MV-4-11 (cell line): Measurements from ENCODE around the gene RPEL1.
"Not testable (repeated sequence)": the region's sequence is repeated elsewhere in the genome, so short reads cannot be mapped to it uniquely, and the experiment has no call there.

Source experiments
- DNase-seq: peaks from one replicate; lab custom pipeline; 2025; lab: John Stamatoyannopoulos, UW

The RPEL1 gene

DNA sequence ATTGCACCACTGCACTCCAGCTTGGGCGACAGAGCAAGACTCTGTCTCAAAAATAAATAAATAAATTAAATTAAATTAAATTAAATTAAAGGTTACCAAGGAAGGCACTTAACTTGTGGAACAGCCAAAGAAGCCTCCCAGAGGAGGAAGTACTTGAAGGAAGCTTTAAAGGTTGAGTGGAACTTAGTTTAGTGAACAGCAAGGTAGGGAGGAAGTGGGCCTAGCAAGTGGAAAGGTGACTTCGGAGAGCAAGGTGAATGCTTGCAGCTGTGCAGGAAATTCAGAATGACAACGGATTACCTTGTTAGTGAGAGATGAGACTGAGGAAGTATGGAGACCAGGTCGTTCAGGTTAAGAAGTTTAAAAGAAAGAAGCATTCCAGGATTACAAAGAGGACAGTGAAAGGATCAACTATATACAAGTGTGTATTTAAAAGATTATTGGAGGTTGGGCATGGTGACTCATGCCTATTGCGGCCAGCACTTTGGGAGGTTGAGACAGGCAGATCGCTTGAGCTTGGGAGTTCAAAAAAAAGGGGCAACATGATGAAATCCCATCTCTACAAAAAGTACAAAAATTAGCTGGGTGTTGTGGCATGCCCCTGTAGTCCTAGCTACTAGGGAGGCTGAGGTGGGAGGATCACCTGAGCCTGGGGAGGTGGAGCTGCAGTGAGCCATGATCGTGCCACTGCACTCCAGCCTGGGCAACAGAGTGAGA is 12.8 kb upstream of the RPEL1 start:
- peak; percentile 39 for DNase-seq

DNA sequence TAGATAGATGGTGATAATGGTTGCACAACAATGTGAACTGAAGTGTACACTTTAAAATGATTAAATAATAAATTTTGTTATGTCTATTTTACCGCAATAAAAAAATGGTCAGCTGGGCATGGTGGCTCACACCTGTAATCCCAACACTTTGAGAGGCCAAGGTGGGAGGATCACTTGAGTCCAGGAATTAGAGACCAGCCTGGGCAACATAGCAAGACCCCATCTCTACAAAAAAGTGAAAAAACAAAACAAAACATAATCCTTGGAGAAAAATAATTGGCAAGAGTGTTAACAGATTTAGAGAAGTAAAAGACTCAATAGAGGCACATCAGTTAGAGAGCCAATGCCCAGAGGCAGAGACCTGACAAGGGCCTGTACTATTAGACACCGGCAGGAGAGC is 9.9 kb upstream of the RPEL1 start:
- no peak for DNase-seq

DNA sequence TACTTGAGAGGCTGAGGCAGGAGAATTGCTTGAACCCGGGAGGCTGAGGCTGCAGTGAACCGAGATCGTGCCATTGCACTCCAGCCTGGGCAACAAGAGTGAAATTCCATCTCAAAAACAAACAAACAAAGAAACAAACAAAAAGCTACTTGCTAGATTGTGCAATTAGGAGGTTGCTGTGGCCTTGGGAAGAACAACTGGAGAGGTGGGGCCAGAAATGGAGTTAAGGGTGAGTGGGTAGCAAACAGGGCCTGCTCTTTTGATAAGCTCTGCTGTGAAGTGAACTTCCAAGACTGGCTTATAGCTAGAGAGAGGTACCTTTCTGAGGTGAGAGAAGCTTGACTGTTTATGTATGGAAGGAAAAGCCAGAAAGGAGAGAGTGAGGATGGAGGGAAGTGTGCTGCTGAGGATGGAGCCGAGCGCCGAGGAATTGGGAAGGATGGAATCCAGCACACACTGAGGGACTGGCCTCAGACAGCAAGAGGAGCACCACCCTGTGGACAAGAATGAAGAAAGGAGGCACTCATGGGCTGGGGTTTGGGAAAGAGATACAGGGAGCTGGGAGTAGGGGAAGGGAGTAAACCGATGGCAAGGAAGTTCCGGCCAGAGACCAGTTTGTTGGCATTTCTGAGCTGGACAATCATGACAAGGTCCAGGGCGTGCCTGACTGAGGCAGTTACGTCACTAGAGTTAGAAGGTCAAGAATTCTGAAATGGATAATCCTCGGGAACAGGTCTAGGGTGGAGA is 7.0 kb upstream of the RPEL1 start:
- no peak for DNase-seq

DNA sequence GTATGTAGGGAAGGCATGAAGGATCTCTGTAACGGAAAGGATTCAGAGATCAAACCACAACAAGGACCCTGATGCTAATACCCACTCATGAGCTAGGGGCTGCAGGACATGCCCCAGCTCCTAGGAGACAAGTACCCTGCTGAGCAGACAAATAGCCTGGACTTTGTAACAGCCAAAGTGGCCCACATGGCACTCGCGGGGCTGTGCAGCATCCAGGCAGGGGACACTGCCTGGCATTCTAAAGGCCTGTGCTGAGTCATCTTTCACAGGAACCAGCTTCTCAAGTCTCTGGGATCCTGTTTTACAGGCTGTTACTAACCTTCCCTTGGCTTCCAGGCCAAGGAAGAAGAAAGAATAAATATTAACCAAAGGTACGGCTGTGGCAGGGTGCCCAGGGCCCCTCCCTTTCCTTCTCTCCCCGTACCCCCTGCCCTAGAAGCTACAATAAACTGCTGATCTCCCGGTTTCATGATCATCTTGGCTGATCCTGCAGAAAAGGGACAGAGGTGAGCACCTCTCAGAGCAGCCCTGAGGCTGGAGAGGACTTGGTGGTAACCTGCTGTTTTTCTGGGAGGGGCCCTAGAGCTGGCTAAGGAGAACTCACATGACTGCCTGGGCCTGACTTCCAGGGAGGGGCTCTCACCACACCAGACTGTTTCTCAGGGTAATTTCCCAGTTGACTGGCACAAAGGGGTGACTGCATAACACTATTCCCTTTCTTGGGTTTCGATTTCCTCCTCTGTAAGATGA is 4.2 kb upstream of the RPEL1 start:
- peak; percentile 46 for DNase-seq

DNA sequence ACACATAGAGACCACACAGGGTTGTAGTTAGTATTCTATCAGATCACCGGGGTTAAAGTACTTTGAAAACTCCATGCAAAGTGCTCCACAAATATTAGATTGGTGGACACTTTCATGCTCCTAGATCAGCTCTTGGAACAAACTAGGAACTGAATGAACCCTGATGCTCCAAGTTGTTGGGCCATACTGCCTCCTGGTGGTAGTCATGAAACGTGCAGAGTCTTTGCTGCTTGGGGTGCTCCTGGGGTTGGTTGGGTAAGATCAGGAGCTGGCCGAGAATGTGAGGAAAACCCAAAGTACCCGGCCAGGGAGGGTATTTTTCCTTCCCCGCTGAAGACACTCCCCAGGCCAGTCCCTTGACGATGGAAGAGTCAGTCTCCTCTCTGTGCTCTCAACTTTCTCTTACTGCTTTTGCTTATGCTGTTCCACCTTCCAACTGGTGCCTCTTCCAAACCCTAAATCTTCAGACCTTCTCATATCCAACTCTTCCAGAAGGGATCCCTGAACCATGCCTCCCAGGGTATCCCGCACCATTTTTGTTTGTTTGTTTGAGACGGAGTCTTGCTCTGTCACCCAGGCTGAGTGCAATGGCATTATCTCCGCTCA is 918 bp upstream of the RPEL1 start:
- peak; percentile 69 for DNase-seq

DNA sequence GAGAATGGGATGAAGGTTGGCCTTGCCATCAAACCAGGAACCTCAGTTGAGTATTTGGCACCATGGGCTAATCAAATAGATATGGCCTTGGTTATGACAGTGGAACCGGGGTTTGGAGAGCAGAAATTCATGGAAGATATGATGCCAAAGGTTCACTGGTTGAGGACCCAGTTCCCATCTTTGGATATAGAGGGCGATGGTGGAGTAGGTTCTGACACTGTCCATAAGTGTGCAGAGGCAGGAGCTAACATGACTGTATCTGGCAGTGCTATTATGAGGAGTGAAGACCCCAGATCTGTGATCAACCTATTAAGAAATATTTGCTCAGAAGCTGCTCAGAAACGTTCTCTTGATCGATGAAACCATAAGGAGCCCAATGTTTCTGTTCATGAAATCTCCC is 637 bp downstream of the RPEL1 start:
- DNase-seq = no peak

DNA sequence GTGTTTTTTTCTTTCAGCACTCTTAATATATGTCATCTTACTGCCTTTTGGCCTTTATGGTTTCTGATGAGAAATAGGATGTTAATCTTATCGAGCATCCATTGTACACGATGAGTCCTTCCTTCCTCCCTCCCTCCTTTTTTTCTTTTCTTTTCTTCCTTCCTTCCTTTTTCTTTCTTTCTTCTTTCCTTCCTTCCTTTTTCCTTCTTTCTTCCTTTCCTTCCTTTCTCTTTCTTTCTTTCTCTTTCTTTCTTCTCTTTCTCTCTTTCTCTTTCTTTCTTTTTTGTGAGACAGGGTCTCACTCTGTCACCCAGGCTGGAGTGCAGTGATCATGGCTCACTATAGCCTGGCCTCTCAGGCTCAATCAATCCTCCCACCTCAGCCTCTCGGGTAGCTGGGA is 8.4 kb downstream of the RPEL1 start:
- no peak for DNase-seq

DNA sequence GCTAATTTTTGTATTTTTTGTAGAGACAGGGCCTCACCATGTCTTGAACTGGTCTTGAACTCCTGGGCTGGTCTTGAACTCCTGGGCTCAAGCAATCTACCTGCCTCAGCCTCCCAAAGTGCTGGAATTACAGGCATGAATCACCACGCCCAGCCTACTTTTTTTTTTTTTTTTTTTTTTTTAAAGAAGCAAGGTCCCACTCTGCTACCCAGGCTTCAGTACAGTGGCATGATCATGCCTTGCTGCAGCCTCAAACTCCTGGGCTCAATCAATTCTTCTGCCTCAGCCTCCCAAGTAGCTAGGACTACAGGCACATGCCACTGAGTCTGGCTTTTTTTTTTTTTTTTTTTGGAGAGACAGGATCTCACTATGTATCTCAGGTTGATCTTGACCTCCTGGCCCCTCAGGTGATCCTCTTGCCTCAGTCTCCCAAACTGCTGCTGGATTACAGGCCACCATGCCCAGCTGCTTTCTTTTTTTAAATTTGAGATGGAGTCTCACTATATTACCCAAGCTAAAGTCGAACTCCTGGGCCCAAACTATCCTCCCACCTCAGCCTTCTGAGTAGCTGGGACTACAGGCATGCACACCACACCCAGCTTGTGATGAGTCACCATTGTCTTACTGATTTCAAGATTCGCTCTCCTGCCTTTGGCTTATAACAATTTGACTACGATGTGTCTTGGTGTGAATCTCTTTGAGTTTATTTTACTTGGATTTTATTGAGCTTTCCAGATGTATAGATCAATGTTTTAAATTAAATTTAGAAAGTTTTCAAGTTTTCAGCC is 9.0 kb downstream of the RPEL1 start:
- DNase-seq = peak; percentile 8

DNA sequence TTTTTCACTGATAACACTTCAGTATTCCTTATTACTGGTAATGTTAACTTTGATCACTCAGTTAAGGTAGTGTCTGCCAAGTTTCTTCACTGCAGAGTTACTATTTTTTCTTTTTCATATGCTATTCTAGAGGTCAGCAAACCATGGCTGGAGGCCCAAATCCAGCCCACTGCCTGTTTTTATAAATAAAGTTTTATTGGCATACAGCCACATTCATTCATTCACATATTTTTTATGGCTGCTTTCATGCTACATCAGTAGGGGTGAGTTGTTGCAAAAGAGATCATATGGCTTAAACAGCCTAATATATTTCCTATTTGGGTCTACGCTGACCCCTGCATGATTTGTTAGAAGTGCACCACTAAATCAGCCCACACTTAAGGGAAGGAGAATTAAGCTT is 10.9 kb downstream of the RPEL1 start:
- DNase-seq = no peak

DNA sequence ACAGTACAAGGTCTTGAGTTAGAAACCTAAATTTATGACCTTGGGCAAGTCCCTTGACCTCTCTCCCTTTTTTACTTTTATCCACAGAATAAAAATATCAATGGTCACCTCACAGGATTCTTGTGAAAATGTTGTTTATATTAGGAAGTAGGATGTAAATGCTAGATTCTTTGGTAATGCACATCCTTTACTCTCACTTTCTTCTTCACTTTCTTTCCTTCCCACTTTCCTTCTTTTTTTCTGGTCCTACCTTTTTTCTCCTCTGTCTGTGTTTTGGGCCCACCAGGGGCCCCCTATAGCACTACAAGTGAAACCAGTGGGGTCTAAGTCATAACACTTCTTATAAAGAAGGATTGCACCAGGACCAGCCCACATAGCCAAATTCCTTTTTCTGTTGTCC is 12.1 kb downstream of the RPEL1 start:
- no peak for DNase-seq

DNA sequence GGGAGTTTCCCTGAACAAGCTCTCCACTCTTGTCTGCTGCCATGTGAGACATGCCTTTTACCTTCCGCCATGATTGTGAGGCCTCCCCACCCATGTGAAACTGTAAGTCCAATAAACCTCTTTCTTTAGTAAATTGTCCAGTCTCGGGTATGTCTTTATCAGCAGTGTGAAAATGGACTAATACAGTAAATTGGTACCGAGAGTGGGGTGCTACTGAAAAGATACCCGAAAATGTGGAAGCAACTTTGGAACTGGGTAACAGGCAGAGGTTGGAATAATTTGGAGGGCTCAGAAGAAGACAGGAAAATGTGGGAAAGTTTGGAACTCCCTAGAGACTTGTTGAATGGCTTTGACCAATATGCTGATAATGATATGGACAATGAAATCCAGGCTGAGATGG is 13.2 kb downstream of the RPEL1 start:
- DNase-seq = not testable (repeated sequence)

DNA sequence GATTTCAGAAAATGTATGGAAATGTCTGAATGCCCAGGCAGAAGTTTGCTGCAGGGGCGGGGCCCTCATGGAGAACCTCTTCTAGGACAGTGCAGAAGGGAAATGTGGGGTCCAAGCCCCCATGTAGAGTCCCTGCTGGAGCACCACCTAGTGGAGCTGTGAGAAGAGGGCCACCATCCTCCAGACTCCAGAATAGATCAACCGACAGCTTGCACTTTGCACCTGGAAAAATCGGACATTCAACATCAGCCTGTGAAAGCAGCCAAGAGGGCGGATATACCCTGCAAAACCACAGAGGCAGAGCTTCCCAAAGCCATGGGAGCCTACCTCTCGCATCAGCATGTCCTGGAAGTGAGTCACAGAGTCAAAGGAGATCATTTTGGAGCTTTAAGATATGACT is 14.3 kb downstream of the RPEL1 start:
- DNase-seq = no peak

DNA sequence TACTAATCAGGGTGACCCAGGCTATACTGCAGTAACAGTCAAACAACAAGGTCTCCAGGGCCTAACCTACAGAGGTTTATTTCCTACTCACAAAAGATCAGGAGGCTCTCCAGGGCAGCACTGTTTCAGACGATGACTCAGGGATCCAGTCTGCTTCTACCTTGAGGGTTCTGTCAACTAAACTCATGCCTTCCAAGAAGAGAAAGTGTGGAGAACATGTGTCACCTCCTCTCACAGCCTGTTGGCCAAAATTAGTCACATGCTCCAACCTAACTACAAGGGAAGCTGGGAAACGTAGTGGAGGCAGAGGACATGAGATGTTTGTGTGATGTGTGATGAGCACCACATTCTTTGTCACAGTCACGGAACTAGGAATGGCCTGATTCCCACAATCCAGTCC is 16.5 kb downstream of the RPEL1 start:
- DNase-seq = no peak

DNA sequence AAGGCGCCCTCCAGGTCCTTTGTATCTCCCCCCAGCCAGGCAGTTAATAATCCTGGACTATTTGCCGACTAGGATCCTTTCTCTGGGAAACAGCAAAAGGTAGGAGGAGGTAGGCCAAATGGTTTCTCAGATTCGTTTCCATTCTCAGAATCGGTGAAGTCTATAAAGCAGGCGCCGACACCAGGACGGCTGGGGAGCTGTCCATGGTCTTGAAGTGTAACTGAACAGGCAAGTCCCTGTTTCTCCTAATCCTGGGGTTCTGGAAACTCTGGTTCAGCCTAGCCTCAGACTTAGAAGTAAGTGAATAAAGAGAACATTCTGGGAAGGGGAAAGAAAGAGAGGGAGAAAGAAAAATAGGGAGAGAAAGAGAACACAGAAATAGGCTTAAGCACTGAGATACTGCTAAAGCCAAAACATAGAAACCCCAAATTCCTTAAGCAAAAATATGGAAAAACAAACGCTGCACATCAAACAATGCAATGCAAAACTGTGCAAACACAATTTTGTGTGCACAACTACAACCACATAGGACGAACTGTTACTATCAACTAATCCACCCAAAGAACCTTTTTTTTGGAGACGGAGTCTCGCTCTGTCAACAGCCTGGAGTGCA is 20.1 kb downstream of the RPEL1 start:
- DNase-seq = no peak

DNA sequence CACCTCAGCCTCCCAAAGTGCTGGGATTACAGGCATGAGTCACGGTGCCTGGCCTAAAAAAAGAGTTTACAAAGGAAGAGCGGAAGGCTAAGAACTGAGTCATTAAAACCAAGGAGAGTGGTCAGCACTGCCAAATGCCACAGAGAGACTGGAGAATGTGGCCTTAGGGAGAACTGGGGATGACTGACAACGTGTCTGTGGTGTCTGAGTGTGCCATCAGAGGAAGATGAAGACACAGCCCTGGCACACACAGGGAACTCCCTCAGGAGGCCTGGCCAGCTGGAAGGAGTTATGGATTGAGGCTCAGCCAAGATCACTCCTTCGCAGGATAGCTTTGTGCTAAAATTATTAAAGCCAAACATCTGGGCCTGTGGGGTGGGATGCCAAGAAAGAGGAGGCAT is 27.4 kb downstream of the RPEL1 start:
- peak; percentile 90 for DNase-seq

DNA sequence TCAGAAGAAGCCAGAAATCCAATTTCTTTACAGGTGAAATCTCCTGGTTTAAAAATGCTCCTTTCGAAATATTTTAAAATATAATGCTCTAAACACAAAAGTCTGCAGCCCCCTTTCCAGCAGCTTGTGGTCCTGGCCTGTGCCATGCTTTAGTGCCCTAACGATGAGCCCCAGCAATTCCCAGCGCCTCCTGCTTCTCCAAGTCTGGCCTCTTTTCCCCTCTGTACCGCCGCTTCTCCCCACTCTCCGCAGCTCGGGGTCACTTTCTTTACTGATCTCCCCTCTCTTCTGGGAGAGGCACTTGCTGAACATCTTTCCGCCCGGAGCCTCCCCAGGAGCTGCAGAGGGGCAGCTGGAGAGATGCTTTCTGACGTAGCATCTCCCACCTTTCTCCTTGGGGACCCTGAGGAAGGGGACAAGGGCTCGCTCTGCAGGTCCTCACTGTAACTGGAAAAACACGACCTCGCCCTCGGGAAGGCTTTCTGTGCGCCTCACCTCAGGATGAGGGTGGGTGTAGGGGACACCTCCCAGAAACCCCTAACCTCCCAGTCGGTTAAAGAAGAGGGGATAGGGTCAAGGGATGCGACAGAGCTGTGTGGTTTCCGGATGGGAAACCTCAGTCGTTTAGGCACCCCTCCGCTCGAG is 30.7 kb downstream of the RPEL1 start:
- no peak for DNase-seq

DNA sequence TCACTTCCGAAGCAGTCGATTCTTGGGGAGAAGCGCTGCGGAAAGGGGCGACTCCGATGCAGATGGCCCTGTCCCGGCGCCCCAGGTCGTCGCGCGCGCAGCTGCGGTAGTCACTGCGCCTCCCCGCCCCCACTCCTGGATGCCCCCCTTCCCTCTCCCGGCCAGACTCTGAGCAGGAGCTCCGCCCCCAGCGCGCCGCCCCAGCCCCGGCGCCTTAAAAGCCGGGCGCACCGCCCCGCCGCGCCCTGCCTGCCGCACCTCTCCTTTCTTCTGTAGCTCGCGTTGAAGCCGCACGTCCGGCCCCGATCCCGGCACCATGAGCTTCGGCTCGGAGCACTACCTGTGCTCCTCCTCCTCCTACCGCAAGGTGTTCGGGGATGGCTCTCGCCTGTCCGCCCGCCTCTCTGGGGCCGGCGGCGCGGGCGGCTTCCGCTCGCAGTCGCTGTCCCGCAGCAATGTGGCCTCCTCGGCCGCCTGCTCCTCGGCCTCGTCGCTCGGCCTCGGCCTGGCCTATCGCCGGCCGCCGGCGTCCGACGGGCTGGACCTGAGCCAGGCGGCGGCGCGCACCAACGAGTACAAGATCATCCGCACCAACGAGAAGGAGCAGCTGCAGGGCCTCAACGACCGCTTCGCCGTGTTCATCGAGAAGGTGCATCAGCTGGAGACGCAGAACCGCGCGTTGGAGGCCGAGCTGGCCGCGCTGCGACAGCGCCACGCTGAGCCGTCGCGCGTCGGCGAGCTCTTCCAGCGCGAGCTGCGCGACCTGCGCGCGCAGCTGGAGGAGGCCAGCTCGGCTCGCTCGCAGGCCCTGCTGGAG is 31.4 kb downstream of the RPEL1 start, which contains the start of gene INA:
TSS of gene INA (plus strand) at position 243 of the 817 bp plus-strand sequence. CDS start at position 317, 74 bp downstream.
- no peak for DNase-seq

DNA sequence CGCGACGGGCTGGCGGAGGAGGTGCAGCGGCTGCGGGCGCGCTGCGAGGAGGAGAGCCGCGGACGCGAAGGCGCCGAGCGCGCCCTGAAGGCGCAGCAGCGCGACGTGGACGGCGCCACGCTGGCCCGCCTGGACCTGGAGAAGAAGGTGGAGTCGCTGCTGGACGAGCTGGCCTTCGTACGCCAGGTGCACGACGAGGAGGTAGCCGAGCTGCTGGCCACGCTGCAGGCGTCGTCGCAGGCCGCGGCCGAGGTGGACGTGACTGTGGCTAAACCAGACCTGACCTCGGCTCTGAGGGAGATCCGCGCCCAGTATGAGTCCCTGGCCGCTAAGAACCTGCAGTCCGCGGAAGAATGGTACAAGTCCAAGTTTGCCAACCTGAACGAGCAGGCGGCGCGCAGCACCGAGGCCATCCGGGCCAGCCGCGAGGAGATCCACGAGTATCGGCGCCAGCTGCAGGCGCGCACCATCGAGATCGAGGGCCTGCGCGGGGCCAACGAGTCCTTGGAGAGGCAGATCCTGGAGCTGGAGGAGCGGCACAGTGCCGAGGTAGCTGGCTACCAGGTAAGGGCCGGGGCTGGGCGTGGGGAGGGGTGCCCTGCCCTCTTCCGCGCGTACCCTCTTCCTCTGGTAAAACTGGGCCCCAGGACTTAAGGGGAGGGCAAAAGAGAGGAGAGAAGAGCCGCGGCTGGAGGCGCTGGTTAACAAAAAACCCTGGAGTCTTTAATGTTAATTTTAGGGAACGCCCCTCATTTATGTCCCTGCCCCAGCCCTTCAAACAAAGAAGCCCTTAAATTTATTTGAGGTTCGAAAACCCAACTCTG is 32.2 kb downstream of the RPEL1 start:
- no peak for DNase-seq

DNA sequence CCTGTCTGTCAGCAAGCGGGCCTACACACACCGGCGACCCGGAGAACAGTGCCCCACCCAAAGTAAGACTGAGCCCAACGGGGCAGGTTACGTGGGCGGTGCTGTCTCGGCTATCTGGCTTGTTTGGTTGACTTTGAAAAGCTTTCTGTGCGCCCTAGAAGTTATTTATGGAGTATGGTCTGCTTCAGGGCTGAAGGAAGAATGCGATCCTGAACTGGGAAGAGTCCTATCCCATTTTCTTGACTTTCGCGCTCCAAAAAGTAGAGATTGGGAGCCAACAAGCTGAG is 32.8 kb downstream of the RPEL1 start:
- no peak for DNase-seq
